ENCODE results near the gene LRP1.

The LRP1 gene

DNA sequence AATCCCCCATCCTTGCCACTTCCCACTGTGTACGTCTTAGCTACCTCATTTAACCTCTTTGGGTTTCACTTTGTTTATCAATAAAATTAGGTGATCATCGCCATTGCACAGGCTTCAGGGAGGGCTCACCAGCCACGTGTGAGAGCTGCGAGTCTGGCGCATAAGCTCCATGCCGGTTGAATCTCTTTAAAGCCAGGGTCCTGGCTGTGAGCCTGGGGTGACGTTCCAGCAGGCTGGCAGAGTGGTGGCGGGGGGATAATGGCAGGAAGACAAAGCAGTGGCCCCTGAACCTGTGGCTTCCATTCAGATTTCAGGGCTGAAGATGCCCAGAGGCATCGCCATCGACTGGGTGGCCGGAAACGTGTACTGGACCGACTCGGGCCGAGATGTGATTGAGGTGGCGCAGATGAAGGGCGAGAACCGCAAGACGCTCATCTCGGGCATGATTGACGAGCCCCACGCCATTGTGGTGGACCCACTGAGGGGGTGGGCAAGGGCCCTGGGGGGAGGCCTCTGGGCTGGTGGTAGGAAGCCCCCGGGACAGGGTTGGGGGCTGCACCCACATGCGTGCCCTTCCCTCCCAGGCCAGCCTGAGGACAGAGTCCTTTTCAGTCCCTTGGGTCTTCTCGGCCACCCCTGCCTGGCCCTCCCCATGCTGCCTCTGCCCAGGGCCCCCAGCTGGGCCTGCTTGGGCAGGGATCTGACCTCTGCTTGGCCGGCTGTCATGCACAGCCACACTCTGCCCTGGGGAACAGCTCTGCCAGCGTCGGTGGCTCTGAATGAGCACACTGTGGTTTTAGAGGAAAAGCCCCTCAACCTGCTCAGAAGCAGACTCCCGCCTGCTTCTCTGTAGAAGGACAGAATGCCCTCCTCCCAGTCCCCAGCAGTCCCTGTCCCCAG is 79.7 kb downstream of the LRP1 start:
- no peak for DNase-seq (ENCODE audit: low spot score)
- Mint-ChIP-seq H3K4me1 (ENCODE audit: low read depth) (no peaks in the 10 kb centered on the region), H3K27ac (no peak overlapping the region), H3K27me3 (ENCODE audit: low read depth) (no peaks in the 10 kb centered on the region), H3K9me3 (no peaks in the 10 kb centered on the region), H3K4me3 (no peak overlapping the region), H3K36me3 (ENCODE audit: low read depth) (no peaks in the 10 kb centered on the region)

DNA sequence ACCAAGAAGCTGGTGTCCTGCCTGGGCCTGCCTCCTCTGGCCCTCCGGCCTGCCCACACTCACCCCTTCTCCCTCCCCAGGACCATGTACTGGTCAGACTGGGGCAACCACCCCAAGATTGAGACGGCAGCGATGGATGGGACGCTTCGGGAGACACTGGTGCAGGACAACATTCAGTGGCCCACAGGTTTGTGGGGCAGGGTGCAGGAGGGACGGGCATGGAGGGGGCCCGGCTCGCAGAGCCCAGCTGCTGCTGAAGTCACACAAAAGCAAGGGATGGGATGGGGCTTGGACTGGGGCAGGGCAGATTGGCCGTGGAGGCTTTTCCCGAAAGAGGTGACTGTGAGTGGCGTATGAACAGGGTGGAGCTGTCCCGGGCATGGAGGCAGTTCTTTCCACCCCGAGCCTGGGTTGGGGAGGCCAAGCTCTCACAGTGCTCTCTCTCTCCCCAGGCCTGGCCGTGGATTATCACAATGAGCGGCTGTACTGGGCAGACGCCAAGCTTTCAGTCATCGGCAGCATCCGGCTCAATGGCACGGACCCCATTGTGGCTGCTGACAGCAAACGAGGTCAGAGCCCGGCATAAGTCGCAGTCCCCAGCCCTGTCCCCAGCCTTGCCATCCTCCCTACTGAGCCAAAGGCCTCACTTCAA is 80.5 kb downstream of the LRP1 start:
- Mint-ChIP-seq H3K4me3 (no peak overlapping the region), H3K27me3 (ENCODE audit: low read depth) (peaks cover 6% of the 10 kb centered on the region), H3K4me1 (ENCODE audit: low read depth) (peaks cover 6% of the 10 kb centered on the region), H3K9me3 (no peaks in the 10 kb centered on the region), H3K36me3 (ENCODE audit: low read depth) (no peaks in the 10 kb centered on the region), H3K27ac (no peak overlapping the region)
- DNase-seq (ENCODE audit: low spot score): no peak

GRCh38 chr12:57209916-57210315 is 81.6 kb downstream of the LRP1 start:
- Mint-ChIP-seq H3K4me3 (no peak overlapping the region), H3K27ac (no peak overlapping the region), H3K27me3 (ENCODE audit: low read depth) (peaks cover 17% of the 10 kb centered on the region), H3K4me1 (ENCODE audit: low read depth) (peaks cover 16% of the 10 kb centered on the region), H3K36me3 (ENCODE audit: low read depth) (no peaks in the 10 kb centered on the region), H3K9me3 (no peaks in the 10 kb centered on the region)
- DNase-seq (ENCODE audit: low spot score): no peak

- no peak overlapping the region for H3K4me3 Mint-ChIP-seq
- no peak for DNase-seq (ENCODE audit: low spot score)
- no peaks in the 10 kb centered on the region for H3K36me3 Mint-ChIP-seq (ENCODE audit: low read depth)
- no peaks in the 10 kb centered on the region for H3K9me3 Mint-ChIP-seq
- no peak overlapping the region for H3K27ac Mint-ChIP-seq
- H3K4me1 Mint-ChIP-seq (ENCODE audit: low read depth): peaks cover 19% of the 10 kb centered on the region
- peaks cover 23% of the 10 kb centered on the region for H3K27me3 Mint-ChIP-seq (ENCODE audit: low read depth)
These were observed 82.2 kb downstream of the LRP1 start for GRCh38 chr12:57210461-57210860.

DNA sequence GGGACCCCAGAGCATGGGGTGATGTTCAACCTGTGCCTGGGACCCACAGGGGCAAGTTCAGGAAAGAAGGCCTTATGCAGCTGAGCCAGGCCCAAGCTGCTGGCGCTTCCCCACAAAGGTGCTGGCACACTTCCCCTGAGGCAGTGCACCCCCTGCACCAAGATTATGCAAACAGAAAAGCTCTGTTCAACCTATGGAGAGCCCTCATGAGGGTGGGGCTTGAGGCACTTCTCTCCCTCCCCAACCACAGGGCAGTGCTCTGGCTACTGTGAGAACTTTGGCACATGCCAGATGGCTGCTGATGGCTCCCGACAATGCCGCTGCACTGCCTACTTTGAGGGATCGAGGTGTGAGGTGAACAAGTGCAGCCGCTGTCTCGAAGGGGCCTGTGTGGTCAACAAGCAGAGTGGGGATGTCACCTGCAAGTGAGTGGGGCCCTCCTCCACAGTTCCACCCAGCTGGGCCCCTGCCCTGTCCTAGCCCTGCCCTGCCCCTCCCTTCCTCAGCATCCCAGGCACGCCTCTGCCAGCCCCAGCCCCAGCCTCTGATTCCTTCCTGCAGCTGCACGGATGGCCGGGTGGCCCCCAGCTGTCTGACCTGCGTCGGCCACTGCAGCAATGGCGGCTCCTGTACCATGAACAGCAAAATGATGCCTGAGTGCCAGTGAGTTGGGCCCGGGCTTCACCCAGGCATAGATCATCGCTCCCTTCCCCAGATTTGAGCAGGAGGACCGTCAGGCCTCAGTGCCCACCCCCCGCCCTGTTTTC is 82.8 kb downstream of the LRP1 start:
- Mint-ChIP-seq H3K36me3 (ENCODE audit: low read depth) (no peaks in the 10 kb centered on the region), H3K4me3 (no peak overlapping the region), H3K9me3 (no peaks in the 10 kb centered on the region), H3K4me1 (ENCODE audit: low read depth) (peaks cover 24% of the 10 kb centered on the region), H3K27me3 (ENCODE audit: low read depth) (peaks cover 29% of the 10 kb centered on the region), H3K27ac (no peak overlapping the region)
- DNase-seq (ENCODE audit: low spot score): no peak

GRCh38 chr12:57211791-57212700 is 83.8 kb downstream of the LRP1 start:
- Mint-ChIP-seq H3K27me3 (ENCODE audit: low read depth) (peaks cover 30% of the 10 kb centered on the region), H3K9me3 (no peaks in the 10 kb centered on the region), H3K36me3 (ENCODE audit: low read depth) (no peaks in the 10 kb centered on the region), H3K4me1 (ENCODE audit: low read depth) (peaks cover 24% of the 10 kb centered on the region), H3K4me3 (no peak overlapping the region), H3K27ac (no peak overlapping the region)
- no peak for DNase-seq (ENCODE audit: low spot score)

DNA sequence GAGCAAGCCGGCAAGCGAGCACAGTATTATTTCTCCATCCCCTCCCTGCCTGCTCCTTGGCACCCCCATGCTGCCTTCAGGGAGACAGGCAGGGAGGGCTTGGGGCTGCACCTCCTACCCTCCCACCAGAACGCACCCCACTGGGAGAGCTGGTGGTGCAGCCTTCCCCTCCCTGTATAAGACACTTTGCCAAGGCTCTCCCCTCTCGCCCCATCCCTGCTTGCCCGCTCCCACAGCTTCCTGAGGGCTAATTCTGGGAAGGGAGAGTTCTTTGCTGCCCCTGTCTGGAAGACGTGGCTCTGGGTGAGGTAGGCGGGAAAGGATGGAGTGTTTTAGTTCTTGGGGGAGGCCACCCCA is 84.4 kb downstream of the LRP1 start:
- H3K9me3 Mint-ChIP-seq: no peaks in the 10 kb centered on the region
- no peak overlapping the region for H3K27ac Mint-ChIP-seq
- peaks cover 29% of the 10 kb centered on the region for H3K4me1 Mint-ChIP-seq (ENCODE audit: low read depth)
- no peak for DNase-seq (ENCODE audit: low spot score)
- no peaks in the 10 kb centered on the region for H3K36me3 Mint-ChIP-seq (ENCODE audit: low read depth)
- H3K4me3 Mint-ChIP-seq: no peak overlapping the region
- peaks cover 36% of the 10 kb centered on the region for H3K27me3 Mint-ChIP-seq (ENCODE audit: low read depth)

DNA sequence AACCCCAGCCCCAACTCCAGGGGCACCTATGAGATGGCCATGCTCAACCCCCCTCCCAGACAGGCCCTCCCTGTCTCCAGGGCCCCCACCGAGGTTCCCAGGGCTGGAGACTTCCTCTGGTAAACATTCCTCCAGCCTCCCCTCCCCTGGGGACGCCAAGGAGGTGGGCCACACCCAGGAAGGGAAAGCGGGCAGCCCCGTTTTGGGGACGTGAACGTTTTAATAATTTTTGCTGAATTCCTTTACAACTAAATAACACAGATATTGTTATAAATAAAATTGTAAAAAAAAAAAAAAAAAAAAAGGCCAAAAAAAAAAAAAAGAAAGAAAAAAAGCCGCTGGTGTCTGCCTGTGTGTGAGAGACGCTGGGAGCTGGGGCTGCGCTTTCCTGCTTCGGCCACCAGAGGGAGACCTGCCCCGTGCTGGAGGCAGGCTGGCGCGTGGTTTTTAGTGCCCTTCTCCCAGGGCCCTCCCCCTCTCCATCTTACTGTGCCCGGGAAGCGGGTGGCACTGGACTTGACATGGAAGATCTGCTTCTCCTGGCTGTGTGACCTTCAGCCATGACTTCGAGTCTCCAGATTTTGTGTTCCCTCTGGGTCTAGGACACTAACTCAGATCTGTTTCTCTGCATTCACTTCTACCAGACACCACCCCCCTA is 84.9 kb downstream of the LRP1 start:
- peaks cover 41% of the 10 kb centered on the region for H3K27me3 Mint-ChIP-seq (ENCODE audit: low read depth)
- H3K9me3 Mint-ChIP-seq: no peaks in the 10 kb centered on the region
- no peak overlapping the region for H3K27ac Mint-ChIP-seq
- no peak overlapping the region for H3K4me3 Mint-ChIP-seq
- DNase-seq (ENCODE audit: low spot score): peak; percentile 74
- H3K36me3 Mint-ChIP-seq (ENCODE audit: low read depth): no peaks in the 10 kb centered on the region
- peaks cover 29% of the 10 kb centered on the region for H3K4me1 Mint-ChIP-seq (ENCODE audit: low read depth)

DNA sequence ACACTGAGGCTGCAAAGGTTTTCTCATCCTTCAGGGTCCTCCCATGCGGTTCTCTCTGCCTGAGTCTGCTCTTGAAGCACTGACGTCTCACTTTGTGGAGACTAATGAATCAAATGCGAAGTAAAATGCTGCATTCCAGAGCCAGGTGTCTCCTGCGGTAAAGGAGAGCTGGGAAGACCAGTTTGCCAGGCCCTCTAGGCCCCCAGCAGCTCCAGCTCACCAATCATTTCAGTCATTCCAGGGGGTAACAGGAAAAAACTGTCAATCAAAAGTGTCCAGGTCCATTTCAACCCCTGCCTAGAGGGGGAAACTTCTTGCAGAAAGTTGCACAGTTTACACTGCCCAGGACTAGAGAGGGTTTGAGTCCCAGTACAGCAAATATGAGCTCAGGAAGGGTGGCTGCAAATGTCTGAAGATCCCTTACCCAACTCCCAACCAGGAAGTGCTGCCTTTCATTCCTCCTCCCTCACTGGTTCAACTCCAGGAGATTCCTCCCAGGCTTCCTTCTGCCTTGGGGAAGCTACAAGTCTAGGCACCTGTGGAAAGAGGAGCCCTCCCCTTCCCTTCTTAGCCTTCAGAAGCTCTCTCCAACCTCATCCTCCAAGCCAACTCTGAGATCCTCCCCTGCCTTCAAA is 85.6 kb downstream of the LRP1 start:
- no peak for DNase-seq (ENCODE audit: low spot score)
- H3K4me1 Mint-ChIP-seq (ENCODE audit: low read depth): peaks cover 29% of the 10 kb centered on the region
- no peak overlapping the region for H3K4me3 Mint-ChIP-seq
- H3K9me3 Mint-ChIP-seq: no peaks in the 10 kb centered on the region
- H3K27me3 Mint-ChIP-seq (ENCODE audit: low read depth): peaks cover 48% of the 10 kb centered on the region
- no peak overlapping the region for H3K27ac Mint-ChIP-seq
- no peaks in the 10 kb centered on the region for H3K36me3 Mint-ChIP-seq (ENCODE audit: low read depth)

GRCh38 chr12:57214398-57214781 is 86.1 kb downstream of the LRP1 start:
- Mint-ChIP-seq H3K9me3 (no peaks in the 10 kb centered on the region), H3K27me3 (ENCODE audit: low read depth) (peaks cover 53% of the 10 kb centered on the region), H3K36me3 (ENCODE audit: low read depth) (no peaks in the 10 kb centered on the region), H3K4me3 (peak overlapping the region; percentile 37), H3K4me1 (ENCODE audit: low read depth) (peaks cover 29% of the 10 kb centered on the region), H3K27ac (no peak overlapping the region)
- DNase-seq (ENCODE audit: low spot score): peak; percentile 63

- H3K9me3 Mint-ChIP-seq: no peaks in the 10 kb centered on the region
- H3K27ac Mint-ChIP-seq: no peak overlapping the region
- DNase-seq (ENCODE audit: low spot score): no peak
- no peaks in the 10 kb centered on the region for H3K36me3 Mint-ChIP-seq (ENCODE audit: low read depth)
- peak overlapping the region; percentile 37 for H3K4me3 Mint-ChIP-seq
- H3K4me1 Mint-ChIP-seq (ENCODE audit: low read depth): peaks cover 29% of the 10 kb centered on the region
- peaks cover 58% of the 10 kb centered on the region for H3K27me3 Mint-ChIP-seq (ENCODE audit: low read depth)
These were observed 86.8 kb downstream of the LRP1 start for GRCh38 chr12:57215065-57215464.

- DNase-seq (ENCODE audit: low spot score): no peak
- Mint-ChIP-seq H3K27me3 (ENCODE audit: low read depth) (peaks cover 61% of the 10 kb centered on the region), H3K36me3 (ENCODE audit: low read depth) (no peaks in the 10 kb centered on the region), H3K4me3 (peak overlapping the region; percentile 78), H3K27ac (peak overlapping the region; percentile 53), H3K9me3 (no peaks in the 10 kb centered on the region), H3K4me1 (ENCODE audit: low read depth) (peaks cover 29% of the 10 kb centered on the region)
These were observed 87.4 kb downstream of the LRP1 start for GRCh38 chr12:57215668-57216013.
